ENCODE results near the gene EMC10.

The EMC10 gene

GRCh38 chr19:50506700-50507099 is 30.4 kb downstream of the EMC10 start:
- TF ChIP-seq SIN3A (IDR thresholded peaks at IDR 0.05; ENCODE audit: borderline replicate concordance, insufficient read depth, low read length) (no peak), FOXP2 (optimal IDR thresholded peaks at IDR 0.05; ENCODE audit: borderline replicate concordance, extremely low read depth, extremely low read length, insufficient read depth) (no peak), POLR2AphosphoS5 (IDR thresholded peaks at IDR 0.05; ENCODE audit: low read depth, low read length) (no peak), TAF1 (IDR thresholded peaks at IDR 0.05; ENCODE audit: borderline replicate concordance, insufficient read depth, low read length) (no peak)
- TF ChIP-seq, protein P1, sequence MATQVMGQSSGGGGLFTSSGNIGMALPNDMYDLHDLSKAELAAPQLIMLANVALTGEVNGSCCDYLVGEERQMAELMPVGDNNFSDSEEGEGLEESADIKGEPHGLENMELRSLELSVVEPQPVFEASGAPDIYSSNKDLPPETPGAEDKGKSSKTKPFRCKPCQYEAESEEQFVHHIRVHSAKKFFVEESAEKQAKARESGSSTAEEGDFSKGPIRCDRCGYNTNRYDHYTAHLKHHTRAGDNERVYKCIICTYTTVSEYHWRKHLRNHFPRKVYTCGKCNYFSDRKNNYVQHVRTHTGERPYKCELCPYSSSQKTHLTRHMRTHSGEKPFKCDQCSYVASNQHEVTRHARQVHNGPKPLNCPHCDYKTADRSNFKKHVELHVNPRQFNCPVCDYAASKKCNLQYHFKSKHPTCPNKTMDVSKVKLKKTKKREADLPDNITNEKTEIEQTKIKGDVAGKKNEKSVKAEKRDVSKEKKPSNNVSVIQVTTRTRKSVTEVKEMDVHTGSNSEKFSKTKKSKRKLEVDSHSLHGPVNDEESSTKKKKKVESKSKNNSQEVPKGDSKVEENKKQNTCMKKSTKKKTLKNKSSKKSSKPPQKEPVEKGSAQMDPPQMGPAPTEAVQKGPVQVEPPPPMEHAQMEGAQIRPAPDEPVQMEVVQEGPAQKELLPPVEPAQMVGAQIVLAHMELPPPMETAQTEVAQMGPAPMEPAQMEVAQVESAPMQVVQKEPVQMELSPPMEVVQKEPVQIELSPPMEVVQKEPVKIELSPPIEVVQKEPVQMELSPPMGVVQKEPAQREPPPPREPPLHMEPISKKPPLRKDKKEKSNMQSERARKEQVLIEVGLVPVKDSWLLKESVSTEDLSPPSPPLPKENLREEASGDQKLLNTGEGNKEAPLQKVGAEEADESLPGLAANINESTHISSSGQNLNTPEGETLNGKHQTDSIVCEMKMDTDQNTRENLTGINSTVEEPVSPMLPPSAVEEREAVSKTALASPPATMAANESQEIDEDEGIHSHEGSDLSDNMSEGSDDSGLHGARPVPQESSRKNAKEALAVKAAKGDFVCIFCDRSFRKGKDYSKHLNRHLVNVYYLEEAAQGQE (IDR thresholded peaks at IDR 0.05; ENCODE audit: insufficient read depth in 1 of 2, low read depth in 2 of 2, low read length in 2 of 2) = no peak

GRCh38 chr19:50507376-50507775 is 31.1 kb downstream of the EMC10 start:
- TF ChIP-seq TAF1 (IDR thresholded peaks at IDR 0.05; ENCODE audit: borderline replicate concordance, insufficient read depth, low read length) = no peak
- TF ChIP-seq FOXP2 (optimal IDR thresholded peaks at IDR 0.05; ENCODE audit: borderline replicate concordance, extremely low read depth, extremely low read length, insufficient read depth) = no peak
- no peak for TF ChIP-seq POLR2AphosphoS5 (IDR thresholded peaks at IDR 0.05; ENCODE audit: low read depth, low read length)
- no peak for TF ChIP-seq SIN3A (IDR thresholded peaks at IDR 0.05; ENCODE audit: borderline replicate concordance, insufficient read depth, low read length)
- TF ChIP-seq, protein P1 (IDR thresholded peaks at IDR 0.05; ENCODE audit: insufficient read depth in 1 of 2, low read depth in 2 of 2, low read length in 2 of 2) = no peak

DNA sequence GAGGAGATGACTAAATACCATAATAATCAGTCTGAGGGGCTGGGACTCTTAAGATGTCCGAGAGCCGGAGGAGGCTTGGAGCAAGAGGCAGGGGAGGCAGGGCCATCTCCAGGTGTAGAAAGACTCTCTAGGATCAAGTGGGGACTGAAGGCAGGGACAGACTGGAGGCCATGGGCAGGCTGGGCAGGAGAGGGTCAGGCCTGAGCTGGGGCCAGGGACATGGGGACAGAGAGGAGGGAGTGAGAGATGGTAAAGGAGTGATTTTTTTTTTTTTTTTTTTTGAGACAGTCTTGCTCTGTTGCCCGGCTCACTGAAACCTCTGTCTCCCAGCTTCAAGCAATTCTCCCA is 32.5 kb downstream of the EMC10 start:
- TF ChIP-seq TAF1 (IDR thresholded peaks at IDR 0.05; ENCODE audit: borderline replicate concordance, insufficient read depth, low read length) (no peak), SIN3A (IDR thresholded peaks at IDR 0.05; ENCODE audit: borderline replicate concordance, insufficient read depth, low read length) (no peak), POLR2AphosphoS5 (IDR thresholded peaks at IDR 0.05; ENCODE audit: low read depth, low read length) (no peak), FOXP2 (optimal IDR thresholded peaks at IDR 0.05; ENCODE audit: borderline replicate concordance, extremely low read depth, extremely low read length, insufficient read depth) (no peak)
- TF ChIP-seq, protein P1 (IDR thresholded peaks at IDR 0.05; ENCODE audit: insufficient read depth in 1 of 2, low read depth in 2 of 2, low read length in 2 of 2) = no peak

DNA sequence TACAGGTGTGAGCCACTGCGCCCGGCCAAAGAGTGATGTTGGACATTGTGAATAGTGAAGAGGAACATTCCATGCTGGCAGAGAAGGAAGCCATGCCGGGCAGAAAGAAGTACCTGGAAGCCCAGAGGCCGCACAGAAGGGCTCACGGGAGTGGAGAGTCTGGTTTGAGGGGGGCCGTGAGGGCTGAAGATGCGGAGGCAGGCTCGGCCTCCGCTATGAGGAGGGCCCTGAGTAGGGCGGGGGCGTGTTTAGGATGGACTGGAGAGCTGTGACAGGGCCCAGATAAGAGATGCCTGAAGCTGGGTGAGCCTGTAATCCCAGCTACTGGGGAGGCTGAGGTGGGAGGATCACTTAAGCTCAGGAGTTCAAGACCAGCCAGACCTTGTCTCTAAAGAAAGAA is 33.1 kb downstream of the EMC10 start:
- no peak for TF ChIP-seq TAF1 (IDR thresholded peaks at IDR 0.05; ENCODE audit: borderline replicate concordance, insufficient read depth, low read length)
- no peak for TF ChIP-seq FOXP2 (optimal IDR thresholded peaks at IDR 0.05; ENCODE audit: borderline replicate concordance, extremely low read depth, extremely low read length, insufficient read depth)
- TF ChIP-seq POLR2AphosphoS5 (IDR thresholded peaks at IDR 0.05; ENCODE audit: low read depth, low read length) = no peak
- TF ChIP-seq SIN3A (IDR thresholded peaks at IDR 0.05; ENCODE audit: borderline replicate concordance, insufficient read depth, low read length) = no peak
- TF ChIP-seq, protein P1 (IDR thresholded peaks at IDR 0.05; ENCODE audit: insufficient read depth in 1 of 2, low read depth in 2 of 2, low read length in 2 of 2) = no peak

DNA sequence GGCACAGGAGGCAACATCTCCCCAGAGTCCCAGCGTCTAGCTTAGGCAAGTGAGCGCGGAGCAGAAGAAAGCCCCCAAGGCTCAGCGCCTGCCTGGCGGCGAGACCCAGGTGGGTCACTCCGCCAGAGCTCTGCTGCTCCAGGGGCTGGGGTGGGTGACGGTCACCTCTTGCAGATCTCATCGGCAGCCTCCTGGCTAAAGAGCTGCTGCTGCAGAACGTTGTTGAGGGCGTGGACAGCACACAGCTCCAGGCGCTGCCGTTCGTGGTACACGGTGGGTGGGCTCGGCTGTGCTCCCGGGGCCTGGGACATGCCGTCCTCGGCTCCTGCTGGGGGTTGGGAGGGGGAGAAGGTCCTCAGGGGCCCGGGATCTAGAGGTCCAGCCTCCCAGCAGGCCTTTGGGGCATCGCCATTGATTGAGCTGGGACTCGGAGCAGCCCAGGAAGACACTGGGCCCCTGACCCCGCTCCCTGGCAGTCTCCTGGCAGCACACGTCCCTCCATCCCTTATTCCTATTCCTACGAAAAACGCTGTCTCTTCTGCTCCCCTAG is 33.9 kb downstream of the EMC10 start:
- TF ChIP-seq POLR2AphosphoS5 (IDR thresholded peaks at IDR 0.05; ENCODE audit: low read depth, low read length) (no peak), FOXP2 (optimal IDR thresholded peaks at IDR 0.05; ENCODE audit: borderline replicate concordance, extremely low read depth, extremely low read length, insufficient read depth) (no peak), TAF1 (IDR thresholded peaks at IDR 0.05; ENCODE audit: borderline replicate concordance, insufficient read depth, low read length) (no peak), SIN3A (IDR thresholded peaks at IDR 0.05; ENCODE audit: borderline replicate concordance, insufficient read depth, low read length) (no peak)
- TF ChIP-seq, protein P1 (IDR thresholded peaks at IDR 0.05; ENCODE audit: insufficient read depth in 1 of 2, low read depth in 2 of 2, low read length in 2 of 2) = no peak
